GM19397 (cell line): Measurements from ENCODE around the gene KCNMB3.
"Not testable (repeated sequence)": the region's sequence is repeated elsewhere in the genome, so short reads cannot be mapped to it uniquely, and the experiment has no call there.

ENCODE experiments used
- ATAC-seq: cut with Tn5 transposase; IDR thresholded peaks from one replicate; pipeline ENCODE4 v1.9.1; 2021; ENCODE audit warnings: mild to moderate bottlenecking, moderate library complexity; ENCODE audit not compliant: unreplicated experiment

KCNMB3 gene, protein sequence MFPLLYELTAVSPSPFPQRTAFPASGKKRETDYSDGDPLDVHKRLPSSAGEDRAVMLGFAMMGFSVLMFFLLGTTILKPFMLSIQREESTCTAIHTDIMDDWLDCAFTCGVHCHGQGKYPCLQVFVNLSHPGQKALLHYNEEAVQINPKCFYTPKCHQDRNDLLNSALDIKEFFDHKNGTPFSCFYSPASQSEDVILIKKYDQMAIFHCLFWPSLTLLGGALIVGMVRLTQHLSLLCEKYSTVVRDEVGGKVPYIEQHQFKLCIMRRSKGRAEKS

DNA sequence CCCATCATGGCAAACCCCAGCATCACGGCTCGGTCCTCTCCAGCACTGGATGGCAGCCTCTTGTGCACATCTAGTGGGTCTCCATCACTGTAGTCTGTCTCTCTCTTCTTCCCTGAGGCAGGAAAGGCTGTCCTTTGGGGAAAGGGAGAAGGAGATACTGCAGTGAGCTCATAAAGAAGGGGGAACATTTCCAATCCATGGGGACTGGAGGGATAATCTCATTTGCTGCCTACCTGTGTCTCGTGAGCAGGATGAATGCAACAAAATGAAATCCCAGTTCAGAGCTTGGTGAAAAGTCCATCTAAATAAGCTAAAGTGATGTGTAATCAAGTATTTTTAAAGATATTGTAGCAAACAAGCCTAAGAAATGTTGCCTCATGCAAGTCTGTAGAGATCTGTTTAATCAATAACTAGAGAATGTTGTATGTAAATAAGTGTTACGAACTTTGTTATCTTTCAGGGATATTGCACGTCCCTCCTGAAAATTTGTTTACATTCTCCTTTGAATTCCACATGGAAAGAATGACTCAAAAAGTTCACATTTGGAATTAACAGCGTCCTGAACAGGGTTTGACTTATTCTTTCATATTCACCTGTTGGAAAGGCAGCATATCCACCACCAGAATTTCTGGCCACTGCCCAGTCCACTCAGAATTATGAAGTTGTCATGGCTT lies at the start of gene KCNMB3:
Gene KCNMB3 (minus strand): TSS at position 312 of the 674 bp plus-strand sequence. CDS start 124 bp downstream, at position 188.
- no peak for ATAC-seq

DNA sequence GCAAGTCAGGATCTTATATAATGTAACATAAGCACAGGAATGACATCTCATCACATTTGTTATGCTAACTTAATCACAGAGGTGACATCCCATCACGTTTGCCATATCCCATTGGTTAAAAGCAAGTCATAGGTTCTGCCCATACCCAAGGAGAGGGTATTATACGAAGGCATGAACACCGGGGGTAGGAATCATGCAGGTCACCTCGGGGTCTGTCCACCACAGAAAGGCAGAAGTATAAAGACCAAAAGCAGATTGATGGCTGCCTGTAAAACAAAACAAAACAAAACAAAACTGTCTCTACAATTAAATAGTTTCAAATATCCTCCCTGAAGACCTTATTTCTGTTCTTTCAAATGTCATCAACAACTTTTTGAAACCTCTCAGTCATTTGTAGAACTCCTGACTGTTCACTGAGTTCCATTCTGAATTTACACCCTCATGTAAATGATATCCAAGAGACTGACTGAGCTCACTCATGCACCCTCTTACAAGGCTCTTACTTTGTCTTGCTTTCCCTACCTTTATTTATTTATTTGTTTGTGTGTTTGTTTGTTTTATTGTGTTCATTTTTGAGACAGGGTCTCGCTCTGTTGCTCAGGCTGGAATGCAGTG lies 49.2 kb upstream of the KCNMB3 start:
- ATAC-seq: no peak

DNA sequence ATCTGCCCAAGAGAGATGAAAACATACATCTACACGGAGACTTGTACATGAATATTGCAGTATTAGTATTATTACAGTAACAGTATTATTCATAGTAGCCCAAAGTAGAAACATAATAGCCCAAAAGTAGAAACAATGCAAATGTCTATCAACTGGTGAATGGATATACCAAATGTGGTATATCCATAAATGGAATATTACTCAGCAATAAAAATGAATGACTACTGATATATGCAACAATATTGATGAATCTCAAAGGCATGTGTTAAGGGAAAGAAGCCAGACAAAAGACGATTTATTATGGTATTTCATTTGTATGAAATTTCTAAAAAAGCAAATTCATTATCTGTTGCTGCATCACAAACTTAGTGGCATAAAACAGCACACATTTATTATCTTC lies 48.4 kb upstream of the KCNMB3 start:
- ATAC-seq: no peak

DNA sequence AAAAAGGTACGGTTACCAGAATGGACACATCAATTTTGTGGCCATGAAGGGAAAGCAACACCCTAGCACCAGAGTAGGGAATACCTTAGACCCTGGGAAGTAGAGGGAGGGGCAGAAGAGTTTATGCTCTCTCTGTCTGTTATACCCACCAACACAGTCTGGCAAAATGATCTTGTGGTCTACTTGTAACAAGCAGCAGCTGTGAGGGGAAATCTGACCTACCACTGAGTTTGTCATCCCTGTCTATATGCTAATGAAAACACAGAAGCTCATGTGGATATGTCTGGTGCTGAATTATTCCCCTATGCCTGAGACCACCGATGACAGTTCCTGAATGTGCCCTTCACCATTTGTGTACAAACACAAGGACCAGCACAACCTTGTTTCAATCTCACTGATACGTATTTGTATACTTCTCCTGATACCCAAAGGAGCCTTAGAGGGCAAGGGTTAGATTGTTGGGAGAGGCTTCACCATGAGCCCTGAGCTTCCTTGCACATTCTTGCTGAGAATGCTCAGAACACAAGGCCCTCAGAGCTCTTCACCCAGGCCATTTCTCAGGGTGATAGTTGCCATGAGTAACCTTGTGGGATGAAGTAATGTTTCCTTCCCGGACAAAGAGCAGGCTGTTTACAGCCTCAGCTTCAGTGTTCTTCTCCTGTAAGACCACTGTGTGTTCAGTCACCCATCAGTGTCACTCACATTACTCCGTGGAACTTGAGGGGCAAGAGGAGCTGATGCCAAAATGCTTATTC lies 47.2 kb upstream of the KCNMB3 start:
- no peak for ATAC-seq

DNA sequence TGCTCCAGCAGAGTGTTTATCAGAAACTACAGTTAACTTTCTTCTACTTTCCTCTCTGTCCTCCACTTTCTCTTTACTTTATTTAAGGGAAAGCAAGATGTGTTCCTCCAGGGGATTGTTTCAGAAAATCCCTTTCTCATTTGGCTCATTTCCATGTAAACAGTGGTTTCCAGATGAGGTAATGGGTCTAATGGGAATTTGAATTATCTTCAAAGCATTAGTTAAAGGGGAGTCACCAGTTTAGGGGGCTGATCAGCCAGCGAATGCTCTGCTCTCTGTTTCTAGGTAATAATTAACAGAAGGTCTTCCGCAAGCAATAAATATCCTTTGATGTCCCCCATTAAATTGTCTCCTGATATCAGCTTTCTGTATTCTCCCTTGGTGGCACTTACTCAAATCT lies 41.5 kb upstream of the KCNMB3 start:
- no peak for ATAC-seq

DNA sequence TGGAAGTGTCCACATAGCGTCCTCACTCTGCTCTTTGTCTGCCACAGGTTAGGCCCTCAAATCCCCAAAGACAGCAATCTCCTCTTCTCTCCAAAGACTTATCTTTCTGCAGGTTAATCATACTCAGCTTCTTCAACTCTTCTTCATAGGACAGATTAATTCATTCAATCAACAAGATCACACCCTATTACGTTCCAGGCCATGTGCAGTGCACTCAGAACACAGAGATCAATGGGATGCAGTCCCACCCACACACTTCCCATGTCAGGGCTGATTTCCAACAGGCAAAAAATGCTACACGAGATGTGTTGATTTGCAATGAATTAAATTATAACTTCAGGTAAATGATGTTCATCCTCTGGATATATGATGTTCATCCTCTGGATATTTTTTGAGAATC lies 38.4 kb upstream of the KCNMB3 start:
- ATAC-seq: no peak

DNA sequence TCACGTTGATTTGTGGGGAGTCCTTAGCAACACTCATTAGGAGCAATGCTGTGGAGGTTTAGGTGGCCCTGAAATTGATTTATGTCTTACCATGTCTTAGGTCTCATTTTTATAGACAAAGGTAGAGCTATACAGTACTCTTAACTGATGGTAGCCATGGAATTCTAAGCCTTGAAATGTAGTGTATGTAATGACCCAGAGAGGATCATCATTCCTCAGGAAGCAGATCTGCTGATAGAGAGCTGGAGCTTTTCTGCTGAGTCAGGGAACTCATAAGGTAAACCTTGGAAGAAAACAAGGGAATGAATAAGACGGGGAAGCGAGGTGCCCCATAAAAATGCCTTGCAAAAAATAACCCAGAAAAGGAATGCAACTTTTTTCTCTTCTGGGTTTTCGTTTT lies 37.9 kb upstream of the KCNMB3 start:
- no peak for ATAC-seq

DNA sequence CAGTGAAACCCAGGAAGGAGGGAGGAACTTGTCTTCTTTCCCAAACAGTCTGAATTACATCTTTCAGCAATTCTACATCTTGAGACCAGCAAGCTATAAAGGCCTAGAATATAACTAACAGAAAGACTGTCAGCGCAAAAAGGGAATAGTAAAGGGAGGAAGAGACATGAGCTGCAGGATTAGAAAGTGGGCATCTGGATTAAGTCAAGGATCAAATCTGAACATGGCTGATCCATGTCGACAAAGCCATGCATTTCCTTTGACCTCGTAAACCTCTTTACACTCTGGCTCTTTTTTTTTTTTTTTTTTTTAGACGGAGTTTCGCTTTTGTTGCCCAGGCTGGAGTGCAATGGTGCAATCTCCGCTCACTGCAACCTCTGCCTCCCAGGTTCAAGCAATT lies 35.4 kb upstream of the KCNMB3 start:
- no peak for ATAC-seq

DNA sequence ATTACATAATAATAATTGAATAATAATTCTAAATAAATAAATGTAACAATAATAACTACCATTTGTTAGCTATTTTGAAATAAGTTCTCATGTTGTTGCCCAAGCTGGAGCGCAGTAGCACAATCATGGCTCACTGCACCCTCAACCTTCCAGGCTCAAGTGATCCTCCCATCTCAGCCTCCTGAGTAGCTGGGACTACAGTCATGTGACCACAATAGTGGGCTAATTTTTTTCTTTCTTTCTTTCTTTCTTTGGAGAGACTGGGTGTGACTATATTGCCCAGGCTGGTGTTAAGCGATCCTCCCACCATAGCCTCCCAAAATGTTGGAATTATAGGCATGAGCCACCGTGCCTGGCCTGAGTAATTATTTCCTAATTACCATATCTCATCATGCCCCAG lies 30.9 kb upstream of the KCNMB3 start:
- no peak for ATAC-seq

DNA sequence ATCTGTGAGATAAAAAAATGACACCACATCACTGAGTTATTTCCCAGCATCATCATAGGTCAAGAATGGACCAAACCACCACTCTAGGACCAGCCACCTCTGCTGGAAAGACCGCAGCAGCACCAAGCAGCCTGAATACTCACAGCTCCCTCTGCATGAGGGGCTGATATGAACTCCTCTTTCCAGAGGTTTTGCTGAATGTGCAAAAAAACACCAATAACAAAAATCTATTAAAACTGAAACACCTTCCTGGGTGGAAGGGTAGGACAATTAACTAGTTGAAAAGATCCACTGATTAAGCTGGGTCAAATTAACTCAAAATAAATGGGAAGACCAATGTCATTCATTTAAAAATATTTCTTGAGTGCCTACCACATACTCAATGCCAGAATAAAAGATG lies 28.9 kb upstream of the KCNMB3 start:
- ATAC-seq: no peak

DNA sequence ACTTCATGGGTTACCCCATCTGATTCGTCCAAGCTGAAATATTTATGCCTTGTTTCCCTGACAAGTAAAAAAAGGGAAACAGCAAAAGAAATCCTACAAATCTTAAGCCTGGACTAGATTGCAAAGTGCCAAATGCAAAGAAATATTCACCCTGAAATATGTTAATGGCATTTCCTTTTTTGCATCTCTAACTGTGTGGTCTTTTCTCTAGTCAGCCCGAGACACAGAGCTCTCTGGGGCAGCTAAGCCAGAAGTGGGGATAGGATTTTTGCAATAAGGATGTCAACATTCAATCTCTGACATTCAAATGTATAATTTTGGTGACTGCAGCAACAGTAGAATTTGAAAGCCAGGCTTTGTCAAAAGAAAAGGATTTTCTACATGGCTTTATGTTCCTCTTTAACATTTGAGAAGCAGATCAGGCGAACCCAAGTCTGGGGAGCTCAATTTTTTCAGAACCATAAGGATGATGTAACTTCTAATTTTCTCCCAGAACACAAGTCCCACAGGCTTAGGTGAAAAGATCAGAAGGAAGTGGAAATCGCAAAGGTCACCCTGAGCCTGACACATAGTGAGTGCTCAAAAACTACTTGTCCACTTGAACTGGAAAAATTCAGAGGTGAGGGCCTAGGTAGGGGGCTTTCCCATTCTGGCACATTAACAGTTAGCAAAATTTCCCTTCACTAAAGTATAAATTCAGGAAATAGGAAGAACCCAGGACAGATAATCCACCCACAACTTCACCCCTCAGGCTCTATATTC lies 28.2 kb upstream of the KCNMB3 start:
- ATAC-seq: no peak

DNA sequence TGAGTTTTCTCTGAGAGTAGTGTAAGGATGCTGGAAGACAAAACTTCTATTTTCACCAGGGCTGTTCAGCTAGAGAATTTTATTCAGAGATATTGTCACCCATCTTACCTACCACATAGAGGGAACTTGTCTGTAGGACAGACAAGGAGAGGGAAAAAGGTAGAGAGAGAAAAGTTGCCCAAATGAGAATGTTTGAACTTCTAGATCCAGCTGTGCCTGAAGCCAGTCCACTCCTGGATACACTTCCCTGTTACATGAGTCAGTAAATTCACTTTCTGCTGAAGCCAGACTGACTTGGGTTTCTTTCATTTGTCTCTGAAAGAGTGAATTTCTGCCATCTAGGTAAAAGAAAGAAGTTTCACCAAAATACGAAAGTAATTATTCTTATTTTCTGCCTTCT lies 27.2 kb upstream of the KCNMB3 start:
- no peak for ATAC-seq

DNA sequence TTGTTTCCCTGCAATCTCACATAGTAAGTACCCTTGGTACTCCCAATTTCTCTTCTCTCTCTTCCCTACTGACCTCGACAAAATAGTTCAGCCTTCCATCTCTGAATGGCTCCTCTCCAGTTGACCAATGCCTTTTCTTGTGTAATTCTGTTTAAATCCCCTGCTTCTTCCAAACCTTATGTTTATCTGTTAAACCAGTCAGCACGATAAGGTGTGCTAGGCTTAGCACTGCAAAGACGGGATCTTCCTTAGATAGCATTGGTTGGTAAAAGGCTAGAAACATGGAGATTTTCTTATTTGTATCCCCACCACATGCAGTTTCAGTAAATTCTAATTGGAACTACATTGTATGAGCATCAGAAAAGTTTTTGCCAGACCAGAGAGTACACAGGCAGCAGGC lies 25.8 kb upstream of the KCNMB3 start:
- ATAC-seq: no peak

DNA sequence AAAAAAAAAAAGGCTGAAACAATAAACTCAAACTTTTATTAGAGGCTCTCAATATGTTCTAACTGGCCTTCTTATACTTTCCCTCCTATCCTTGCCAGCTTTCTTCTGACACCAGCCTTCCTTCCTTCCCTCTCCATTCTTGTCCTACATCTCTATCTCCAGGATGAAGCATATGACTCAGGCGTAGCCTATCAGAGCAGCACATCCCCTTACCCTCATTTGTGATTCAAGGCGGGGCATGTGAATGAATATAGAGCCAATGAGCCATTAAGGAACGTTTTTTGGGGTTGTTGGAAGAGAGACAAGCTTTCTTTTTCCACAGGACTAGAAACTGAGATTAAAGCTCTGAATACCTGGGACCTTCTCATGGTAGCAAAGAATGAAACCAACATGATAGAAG lies 25.1 kb upstream of the KCNMB3 start:
- no peak for ATAC-seq

DNA sequence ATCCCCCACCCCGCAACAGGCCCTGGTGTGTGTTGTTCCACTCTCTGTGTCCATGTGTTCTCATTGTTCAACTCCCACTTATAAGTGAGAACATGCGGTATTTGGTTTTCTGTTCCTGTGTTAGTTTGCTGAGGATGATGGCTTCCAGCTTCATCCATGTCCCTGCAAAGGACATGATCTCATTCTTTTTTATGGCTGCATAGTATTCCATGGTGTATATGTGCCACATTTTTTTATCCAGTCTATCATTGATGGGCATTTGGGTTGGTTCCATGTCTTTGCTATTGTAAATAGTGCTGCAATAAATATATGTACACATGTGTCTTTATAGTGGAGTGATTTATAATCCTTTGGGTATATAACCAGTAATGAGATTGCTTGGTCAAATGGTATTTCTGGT lies 23.5 kb upstream of the KCNMB3 start:
- not testable (repeated sequence) for ATAC-seq

DNA sequence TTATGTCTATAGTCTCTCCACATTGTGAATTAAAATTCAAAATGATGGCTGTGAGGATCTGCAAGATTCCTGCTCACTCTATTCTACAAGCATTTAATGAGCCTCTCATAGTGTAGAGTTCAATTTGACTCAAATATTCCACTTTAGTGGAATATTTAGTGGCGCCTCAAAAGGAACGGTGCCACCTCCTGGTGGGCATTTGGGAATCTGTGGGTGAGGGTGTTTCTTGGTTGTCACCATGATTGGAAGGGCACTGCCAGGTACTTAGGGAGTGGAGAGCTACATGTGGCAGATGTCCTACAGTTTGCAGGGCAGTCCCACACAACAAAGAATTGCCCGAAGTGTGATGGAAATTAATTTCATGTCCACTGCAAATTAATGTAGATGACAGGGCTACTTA lies 21.5 kb upstream of the KCNMB3 start:
- no peak for ATAC-seq

DNA sequence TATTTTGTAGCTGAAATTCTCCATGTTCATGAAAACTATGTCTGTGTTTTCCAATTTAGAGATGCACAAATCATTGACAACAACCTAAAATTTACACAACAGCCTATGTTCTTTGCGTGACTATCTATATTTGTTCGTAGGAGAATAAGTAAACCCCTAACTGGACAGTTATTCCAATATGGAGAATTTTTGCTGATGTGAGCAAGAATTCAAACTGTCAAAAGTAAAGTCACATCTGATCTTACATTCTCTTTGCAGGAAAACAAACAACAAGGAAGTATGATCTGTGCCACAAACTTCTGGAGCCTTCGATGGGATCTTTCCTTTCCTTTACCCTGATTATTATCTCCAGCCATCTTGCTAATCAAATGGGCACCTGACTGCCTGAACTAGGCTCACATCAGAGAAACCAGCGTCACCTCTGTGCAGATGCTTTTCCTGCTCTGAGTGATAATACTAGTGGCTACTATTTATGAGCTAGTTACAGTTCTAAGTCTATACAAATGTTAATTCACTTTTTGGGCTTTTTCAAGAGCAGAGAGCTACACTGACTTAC lies 18.3 kb upstream of the KCNMB3 start:
- ATAC-seq: no peak

DNA sequence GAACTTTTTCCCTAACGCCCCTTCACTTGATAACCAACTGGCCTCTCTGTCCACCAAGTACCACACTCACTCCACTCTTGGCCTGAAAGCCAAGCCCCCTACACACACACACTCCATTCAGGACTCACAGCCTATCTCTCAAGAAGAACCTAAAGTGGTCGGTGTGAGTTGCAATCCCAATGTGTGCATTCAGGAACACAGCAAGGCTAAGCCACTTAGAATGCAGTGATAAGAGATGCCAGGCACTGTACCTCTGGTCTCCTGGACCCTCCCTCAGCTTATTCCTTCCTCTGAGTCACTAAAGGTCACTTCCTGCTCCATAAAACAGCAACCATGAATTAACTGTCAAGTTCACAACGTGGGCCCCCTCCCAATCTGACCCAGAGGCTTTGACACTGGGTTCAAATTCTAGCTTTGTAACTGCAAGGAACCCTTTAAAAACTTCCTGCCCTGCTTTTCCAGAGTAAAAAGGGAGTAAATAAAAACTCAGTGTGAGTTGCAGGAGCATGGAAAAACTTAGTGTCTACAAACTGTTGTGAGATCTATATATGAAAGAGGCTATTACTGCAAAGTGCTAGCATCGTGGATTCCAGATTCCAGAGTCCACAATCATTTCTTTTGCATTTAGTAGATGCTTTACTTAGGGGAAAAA lies 17.6 kb upstream of the KCNMB3 start:
- ATAC-seq: no peak

DNA sequence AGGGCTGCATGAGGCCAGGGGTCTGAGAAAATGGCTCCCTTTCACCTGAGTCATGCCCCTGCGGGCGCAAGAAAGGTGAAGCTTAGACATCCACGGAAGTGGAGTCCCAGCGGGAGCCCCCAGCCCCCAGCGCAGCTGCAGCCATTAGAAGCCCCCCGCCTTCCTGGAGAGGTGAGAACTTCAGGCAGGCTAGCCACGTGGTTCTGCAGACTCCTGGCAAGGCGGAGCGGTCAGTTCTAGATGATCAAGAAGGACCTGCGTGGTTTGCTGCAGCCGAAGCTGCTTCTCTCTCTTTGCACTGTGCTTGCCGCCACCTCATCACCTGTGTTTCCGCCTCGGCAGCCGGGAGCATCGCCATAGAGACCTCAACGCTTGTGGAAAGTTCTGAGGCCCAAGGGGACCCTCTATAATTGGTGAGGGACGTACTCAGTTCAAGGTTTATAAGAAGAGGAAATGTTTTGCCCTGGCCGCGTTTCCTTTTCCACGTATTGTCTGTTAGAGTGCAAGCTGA lies 15.8 kb upstream of the KCNMB3 start:
- no peak for ATAC-seq

DNA sequence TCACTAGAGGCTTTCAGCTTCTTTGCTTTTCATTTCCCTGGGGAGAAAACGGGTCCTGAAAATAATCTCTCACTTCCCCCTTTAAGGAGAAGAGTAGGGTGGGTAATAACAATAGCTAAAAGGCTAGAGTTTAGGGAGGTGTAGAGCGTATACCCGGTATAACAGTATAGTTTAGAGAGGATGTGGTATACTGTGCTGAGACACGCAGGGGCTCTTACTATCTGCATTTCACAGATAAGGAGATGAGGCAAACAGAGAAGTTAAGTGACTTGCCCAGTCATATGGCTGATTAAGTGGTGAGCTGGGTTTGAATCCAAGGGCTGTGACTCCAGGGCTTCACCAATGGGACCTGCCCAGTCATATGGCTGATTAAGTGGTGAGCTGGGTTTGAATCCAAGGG lies 15.0 kb upstream of the KCNMB3 start:
- ATAC-seq: peak; percentile 34
